Activated CD4-positive, CD25-positive, alpha-beta regulatory T cell treated with anti-CD3 and anti-CD28 coated beads, Interleukin-2, amount 50 U/mL, for 16 hours (primary cell): ENCODE data around the gene HBM.
"Not testable (repeated sequence)": the region's sequence is repeated elsewhere in the genome, so short reads cannot be mapped to it uniquely, and the experiment has no call there.

Source experiments
- DNase-seq: peaks from one replicate; pipeline ENCODE4 v3.0.0-alpha.2; 2020; ENCODE audit warnings: low read depth, low spot score

The HBM gene

GRCh38 chr16:185213-185612, 19.4 kb downstream of the HBM start:
- no peak for DNase-seq

- DNase-seq = no peak
Measured at GRCh38 chr16:185691-186090, 19.9 kb downstream of the HBM start.

GRCh38 chr16:187330-187729, 21.6 kb downstream of the HBM start:
- no peak for DNase-seq

GRCh38 chr16:188674-189073, 22.9 kb downstream of the HBM start:
- DNase-seq = no peak

- no peak for DNase-seq
Measured at GRCh38 chr16:189604-190186, 23.9 kb downstream of the HBM start.

- DNase-seq = no peak
Measured at GRCh38 chr16:191831-192230, 26.1 kb downstream of the HBM start.

- DNase-seq = no peak
Measured at GRCh38 chr16:192686-193085, 26.9 kb downstream of the HBM start.

- no peak for DNase-seq
Measured at GRCh38 chr16:193441-193840, 27.7 kb downstream of the HBM start.

- DNase-seq = no peak
Measured at GRCh38 chr16:194516-194915, 28.7 kb downstream of the HBM start.

GRCh38 chr16:200388-200787, 34.6 kb downstream of the HBM start:
- DNase-seq = no peak

- DNase-seq = no peak
Measured at GRCh38 chr16:203246-203645, 37.5 kb downstream of the HBM start.

- not testable (repeated sequence) for DNase-seq
Measured at GRCh38 chr16:204046-204445, 38.3 kb downstream of the HBM start.

GRCh38 chr16:209359-209758, 43.6 kb downstream of the HBM start:
- DNase-seq = not testable (repeated sequence)

GRCh38 chr16:211631-212180, 45.9 kb downstream of the HBM start:
- not testable (repeated sequence) for DNase-seq

- no peak for DNase-seq
Measured at GRCh38 chr16:212999-213398, 47.2 kb downstream of the HBM start.
